BJ (cell line): Measurements from ENCODE around the gene ATF1. TPM values are rescaled to one million over a fixed set of nuclear protein-coding genes. Genes with fewer than 3 reads are reported as not detected.
A peak's percentile ranks its signal among the peaks of the same experiment; 100 is the strongest.

Source experiments
- CTCF ChIA-PET: fragments of 350-600 bp; formaldehyde crosslinking; extraction: SDS; loops from one replicate; lab custom pipeline; 2021; ENCODE audit warnings: antibody characterized with exemption, inconsistent platforms; lab: Yijun Ruan, JAX
- POLR2A ChIA-PET: fragments of 300-600 bp; sonication (Branson Sonifier 250); formaldehyde crosslinking; extraction: SDS; loops from one replicate; lab custom pipeline; 2021; ENCODE audit warnings: antibody characterized with exemption; lab: Charles Lee
- DNase-seq: peaks from one replicate; pipeline ENCODE4 v3.0.0-alpha.2; 2011; ENCODE audit warnings: low read depth
- H3K27me3 ChIP-seq: 2 replicates; pipeline ENCODE4 v1.6.0; 2011; ENCODE audit warnings: low read length; ENCODE audit not compliant: control insufficient read depth, insufficient read depth
- H3K36me3 ChIP-seq: 2 replicates; pipeline ENCODE4 v1.5.1; 2011; ENCODE audit warnings: low read length; ENCODE audit not compliant: control insufficient read depth, insufficient read depth
- H3K4me3 ChIP-seq: 2 replicates; pipeline ENCODE4 v1.5.1; 2011; ENCODE audit warnings: low read depth, mild to moderate bottlenecking, control low read depth, low read length
- polyA minus RNA-seq: library from RNA; depleted of rRNA, polyadenylated mRNA; stranded (reverse); fragments of >200 nt; gene quantifications from 2 replicates; pipeline ENCODE4 v1.2.3, GENCODE V29; 2011; rRNA and poly(A)+ RNA removed
- polyA plus RNA-seq: library from polyadenylated mRNA; depleted of rRNA; stranded (reverse); fragments of >200 nt; gene quantifications from 2 replicates; pipeline ENCODE4 v1.2.3, GENCODE V29; 2011; rRNA removed
- TF ChIP-seq, protein P1 (sequence below): IDR thresholded peaks from 2 replicates; pipeline ENCODE4 v1.5.1; 2011; ENCODE audit warnings: low read depth, mild to moderate bottlenecking, control low read depth, inconsistent platforms, low read length, moderate library complexity; ENCODE audit not compliant: insufficient read depth

ATF1 gene
- 69.3 and 72.5 TPM in 2 replicates for polyA plus RNA-seq
- polyA minus RNA-seq: 36.7 and 53.5 TPM in 2 replicates

DNA sequence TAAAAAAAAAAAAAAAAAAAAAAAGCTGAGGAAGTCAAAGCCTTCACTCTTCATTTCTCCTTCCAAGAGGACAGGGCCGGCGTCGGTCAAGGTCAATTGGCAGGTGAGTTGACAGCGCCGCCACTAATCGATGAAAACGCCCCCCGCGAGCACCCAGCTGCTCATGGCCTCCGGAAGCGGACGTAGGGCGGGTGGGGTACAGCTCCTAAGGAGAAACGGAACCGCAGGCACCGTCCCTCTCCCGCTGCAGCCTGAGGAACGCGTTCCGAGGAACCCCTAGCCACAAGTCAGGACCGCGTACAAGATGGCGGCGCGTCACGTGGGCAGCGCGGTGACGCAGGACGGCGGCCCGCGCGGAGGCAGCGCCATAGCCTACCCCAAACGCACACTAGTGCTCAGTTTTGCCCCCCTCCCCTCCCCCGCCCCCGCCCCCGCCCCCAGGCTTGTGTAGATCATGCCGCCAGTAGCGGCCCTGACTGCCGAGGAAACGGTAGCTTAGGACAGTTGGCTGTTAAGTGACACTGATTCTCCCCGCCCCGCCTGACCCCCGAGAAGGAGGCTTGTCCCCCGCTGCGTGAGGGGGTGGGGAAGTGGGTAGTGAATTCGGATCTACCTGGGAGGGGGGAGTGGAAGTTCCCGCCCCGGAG is at the start of gene ATF1:
Gene ATF1, plus strand, starts transcription at position 463 of the 647 bp plus-strand sequence. CDS start 16,045 bp downstream, outside the sequence.
- H3K27me3 ChIP-seq: no peaks in the 10 kb centered on the region
- DNase-seq: peak; percentile 55
- CTCF ChIA-PET: interaction anchor here (1.0 to 6.1 kb wide), 8 partner anchors 10 to 578 kb away, joined by 4 to 64 read pairs (median 8); no protein-coding TSS in a partner anchor
- H3K4me3 ChIP-seq: peak within 1 kb of the TSS; percentile 92
- TF ChIP-seq, protein P1, sequence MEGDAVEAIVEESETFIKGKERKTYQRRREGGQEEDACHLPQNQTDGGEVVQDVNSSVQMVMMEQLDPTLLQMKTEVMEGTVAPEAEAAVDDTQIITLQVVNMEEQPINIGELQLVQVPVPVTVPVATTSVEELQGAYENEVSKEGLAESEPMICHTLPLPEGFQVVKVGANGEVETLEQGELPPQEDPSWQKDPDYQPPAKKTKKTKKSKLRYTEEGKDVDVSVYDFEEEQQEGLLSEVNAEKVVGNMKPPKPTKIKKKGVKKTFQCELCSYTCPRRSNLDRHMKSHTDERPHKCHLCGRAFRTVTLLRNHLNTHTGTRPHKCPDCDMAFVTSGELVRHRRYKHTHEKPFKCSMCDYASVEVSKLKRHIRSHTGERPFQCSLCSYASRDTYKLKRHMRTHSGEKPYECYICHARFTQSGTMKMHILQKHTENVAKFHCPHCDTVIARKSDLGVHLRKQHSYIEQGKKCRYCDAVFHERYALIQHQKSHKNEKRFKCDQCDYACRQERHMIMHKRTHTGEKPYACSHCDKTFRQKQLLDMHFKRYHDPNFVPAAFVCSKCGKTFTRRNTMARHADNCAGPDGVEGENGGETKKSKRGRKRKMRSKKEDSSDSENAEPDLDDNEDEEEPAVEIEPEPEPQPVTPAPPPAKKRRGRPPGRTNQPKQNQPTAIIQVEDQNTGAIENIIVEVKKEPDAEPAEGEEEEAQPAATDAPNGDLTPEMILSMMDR: no peak
- POLR2A ChIA-PET: interaction anchor here (0.6 to 0.8 kb wide), 3 partner anchors 11 to 33 kb away, joined by 3 to 5 read pairs (median 3); no protein-coding TSS in a partner anchor
- H3K36me3 ChIP-seq: no peaks in the 10 kb centered on the region

DNA sequence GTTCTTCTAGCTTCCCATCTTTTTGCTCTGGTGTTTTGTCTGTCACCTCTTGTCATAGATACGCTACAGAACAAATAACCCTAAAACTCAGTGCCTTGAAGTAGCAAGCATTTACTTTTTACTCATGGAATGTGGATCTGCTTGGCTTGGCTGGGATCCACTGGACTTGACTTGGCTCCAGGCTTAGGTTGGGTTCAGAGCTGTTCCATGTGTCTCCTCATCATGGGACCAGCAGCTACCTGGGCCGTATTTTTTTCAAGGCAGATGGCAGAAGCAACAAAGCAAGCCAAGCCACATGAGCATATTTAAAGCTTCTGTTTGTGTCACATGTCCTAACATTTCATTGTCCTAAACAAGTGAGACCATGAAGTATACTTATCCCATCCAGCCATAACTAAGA is 48.7 kb upstream of the ATF1 start:
- ChIA-PET CTCF (interaction anchor here (1.4 kb wide), 1 partner anchor 16 kb away, joined by 3 read pairs; no protein-coding TSS in a partner anchor), POLR2A (no interaction called here)

DNA sequence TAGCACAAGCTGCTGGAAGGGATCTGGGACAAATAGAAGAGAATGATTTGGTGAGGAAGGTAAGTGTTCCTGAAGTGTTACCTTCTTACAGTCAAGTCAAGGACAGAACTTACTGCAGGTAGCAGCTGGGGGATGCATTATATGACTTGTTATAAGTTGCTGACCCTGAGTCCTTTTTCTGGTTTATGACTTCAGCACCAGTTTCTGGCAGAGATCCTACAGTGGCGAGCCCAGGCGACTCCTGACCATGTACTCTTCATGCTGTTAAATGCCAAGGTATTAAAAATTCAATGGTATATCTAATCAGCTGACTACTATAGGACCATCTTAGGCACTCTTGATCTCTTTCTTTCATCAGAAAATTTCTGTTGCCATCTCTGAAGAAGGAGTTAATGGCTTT is 45.1 kb upstream of the ATF1 start:
- DNase-seq: no peak
- Histone ChIP-seq H3K36me3 (peaks cover 7% of the 10 kb centered on the region), H3K4me3 (no peak overlapping the region), H3K27me3 (no peaks in the 10 kb centered on the region)
- ChIA-PET POLR2A (no interaction called here), CTCF (no interaction called here)
- TF ChIP-seq, protein P1: no peak

More for the DNA sequence above, 48.7 kb upstream of the ATF1 start:
- Histone ChIP-seq H3K27me3 (no peaks in the 10 kb centered on the region), H3K4me3 (no peak overlapping the region), H3K36me3 (peaks cover 4% of the 10 kb centered on the region)
- TF ChIP-seq, protein P1: no peak
- no peak for DNase-seq

DNA sequence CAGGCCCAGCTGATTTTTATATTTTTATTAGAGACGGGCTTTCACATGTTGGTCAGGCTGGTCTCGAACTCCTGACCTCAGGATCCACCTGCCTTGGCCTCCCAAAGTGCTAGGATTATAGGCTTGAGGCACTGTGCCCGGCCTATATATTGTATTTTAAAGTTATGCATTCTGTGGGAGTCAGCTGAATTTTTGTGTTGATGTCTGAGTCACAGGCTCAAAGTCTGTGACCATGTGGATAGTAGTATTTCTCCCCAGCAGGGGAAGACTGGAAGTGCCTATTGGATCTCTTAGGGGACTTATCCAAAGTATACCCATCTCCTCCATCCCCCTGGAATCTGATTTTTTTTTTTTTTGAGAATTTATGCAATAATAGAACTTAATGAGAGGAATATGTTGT is 43.8 kb upstream of the ATF1 start:
- no peak for DNase-seq
- POLR2A ChIA-PET: no interaction called here
- H3K27me3 ChIP-seq: no peaks in the 10 kb centered on the region
- TF ChIP-seq, protein P1: no peak
- H3K4me3 ChIP-seq: no peak overlapping the region
- peaks cover 7% of the 10 kb centered on the region for H3K36me3 ChIP-seq
- CTCF ChIA-PET: interaction anchor here (0.6 to 1.0 kb wide), 3 partner anchors 8 to 215 kb away, joined by 3 to 4 read pairs (median 4); partner anchors contain the start of gene DIP2B

DNA sequence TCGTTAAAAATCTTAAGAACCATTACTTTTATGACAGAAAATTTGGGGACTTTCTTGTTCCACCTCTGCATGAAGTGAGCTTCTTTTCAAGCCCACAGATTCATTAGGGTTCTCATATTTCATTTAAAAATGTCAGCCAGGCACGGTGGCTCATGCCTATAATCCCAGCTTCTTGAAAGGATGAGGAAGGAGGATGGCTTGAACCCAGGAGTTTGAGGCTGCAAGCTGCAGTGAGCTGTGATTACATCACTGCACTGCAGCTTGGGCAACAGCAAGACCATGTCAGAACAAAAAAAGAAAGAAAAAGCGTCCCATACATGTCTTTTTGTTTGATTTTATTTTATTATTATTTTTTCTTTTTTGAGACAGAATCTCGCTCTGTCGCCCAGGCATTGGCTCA is 43.4 kb upstream of the ATF1 start:
- Histone ChIP-seq H3K27me3 (no peaks in the 10 kb centered on the region), H3K36me3 (peaks cover 7% of the 10 kb centered on the region), H3K4me3 (no peak overlapping the region)
- DNase-seq: no peak
- TF ChIP-seq, protein P1: no peak
- ChIA-PET POLR2A (no interaction called here), CTCF (interaction anchor here (1.0 kb wide), 2 partner anchors 9 to 11 kb away, joined by 3 to 4 read pairs; no protein-coding TSS in a partner anchor)
